Mesendoderm (in vitro differentiated cells): Measurements from ENCODE around the gene GGNBP2.

Experiments used
- DNase-seq: peaks from one replicate; pipeline ENCODE4 v3.0.0; 2013
- H2AK5ac ChIP-seq: 2 replicates; pipeline ENCODE4 v1.6.1; 2013; ENCODE audit warnings: low read length, inconsistent platforms
- H2BK120ac ChIP-seq: 2 replicates; pipeline ENCODE4 v1.6.1; 2013; ENCODE audit warnings: low read depth, mild to moderate bottlenecking, low read length, moderate library complexity, mixed read lengths
- H2BK15ac ChIP-seq: replicated peaks from 2 replicates; pipeline ENCODE4 v1.6.1; 2013; ENCODE audit warnings: low read depth, mild to moderate bottlenecking, moderate library complexity
- H2BK5ac ChIP-seq: 2 replicates; pipeline ENCODE4 v1.6.1; 2013; ENCODE audit warnings: low read length, inconsistent platforms
- H3K18ac ChIP-seq: 2 replicates; pipeline ENCODE4 v1.6.1; 2013; ENCODE audit warnings: mild to moderate bottlenecking, low read length, mixed read lengths
- H3K23ac ChIP-seq: one replicate; pipeline ENCODE4 v1.6.1; 2013; ENCODE audit warnings: low read length
- H3K27ac ChIP-seq: 2 replicates; pipeline ENCODE4 v1.5.1; 2013; ENCODE audit warnings: low read depth, mild to moderate bottlenecking, inconsistent platforms, low read length, moderate library complexity
- H3K27me3 ChIP-seq: 2 replicates; pipeline ENCODE4 v1.6.1; 2013; ENCODE audit warnings: low read length, control low read depth, mild to moderate bottlenecking, inconsistent platforms; ENCODE audit not compliant: insufficient read depth, poor library complexity
- H3K36me3 ChIP-seq: 2 replicates; pipeline ENCODE4 v1.6.1; 2013; ENCODE audit warnings: low read length, inconsistent platforms; ENCODE audit not compliant: control insufficient read depth, insufficient read depth
- H3K4ac ChIP-seq: one replicate; pipeline ENCODE4 v1.6.1; 2013; ENCODE audit warnings: low read depth, mild to moderate bottlenecking, low read length, moderate library complexity
- H3K4me1 ChIP-seq: 2 replicates; pipeline ENCODE4 v1.6.1; 2013; ENCODE audit warnings: low read depth, low read length, inconsistent platforms; ENCODE audit not compliant: control insufficient read depth
- H3K4me2 ChIP-seq: 2 replicates; pipeline ENCODE4 v1.6.1; 2013; ENCODE audit warnings: low read length
- H3K4me3 ChIP-seq: 2 replicates; pipeline ENCODE4 v1.5.1; 2013; ENCODE audit warnings: mild to moderate bottlenecking, low read length
- H3K56ac ChIP-seq: one replicate; pipeline ENCODE4 v1.6.1; 2013; ENCODE audit warnings: low read length
- H3K79me1 ChIP-seq: 2 replicates; pipeline ENCODE4 v1.6.1; 2013; ENCODE audit warnings: low read length, inconsistent platforms
- H3K79me2 ChIP-seq: 2 replicates; pipeline ENCODE4 v1.6.1; 2013; ENCODE audit warnings: mild to moderate bottlenecking, low read length; ENCODE audit not compliant: control insufficient read depth, insufficient read depth
- H3K9ac ChIP-seq: 2 replicates; pipeline ENCODE4 v1.6.1; 2013; ENCODE audit warnings: low read length, inconsistent platforms
- H4K5ac ChIP-seq: one replicate; pipeline ENCODE4 v1.6.1; 2013; ENCODE audit warnings: low read length
- H4K8ac ChIP-seq: one replicate; pipeline ENCODE4 v1.6.1; 2013; ENCODE audit warnings: low read depth, mild to moderate bottlenecking, control low read depth, low read length, moderate library complexity
- WGBS: extraction: QIAGEN DNeasy Blood & Tissue Kit; methylation state at CpG from one replicate; pipeline ENCODE4 v1.1.7; 2013; ENCODE audit warnings: low lambda C conversion rate, missing lambda C conversion rate; ENCODE audit not compliant: insufficient coverage; ENCODE audit errors: extremely low coverage; 5-methylcytosine and 5-hydroxymethylcytosine counted together

GGNBP2 gene

DNA sequence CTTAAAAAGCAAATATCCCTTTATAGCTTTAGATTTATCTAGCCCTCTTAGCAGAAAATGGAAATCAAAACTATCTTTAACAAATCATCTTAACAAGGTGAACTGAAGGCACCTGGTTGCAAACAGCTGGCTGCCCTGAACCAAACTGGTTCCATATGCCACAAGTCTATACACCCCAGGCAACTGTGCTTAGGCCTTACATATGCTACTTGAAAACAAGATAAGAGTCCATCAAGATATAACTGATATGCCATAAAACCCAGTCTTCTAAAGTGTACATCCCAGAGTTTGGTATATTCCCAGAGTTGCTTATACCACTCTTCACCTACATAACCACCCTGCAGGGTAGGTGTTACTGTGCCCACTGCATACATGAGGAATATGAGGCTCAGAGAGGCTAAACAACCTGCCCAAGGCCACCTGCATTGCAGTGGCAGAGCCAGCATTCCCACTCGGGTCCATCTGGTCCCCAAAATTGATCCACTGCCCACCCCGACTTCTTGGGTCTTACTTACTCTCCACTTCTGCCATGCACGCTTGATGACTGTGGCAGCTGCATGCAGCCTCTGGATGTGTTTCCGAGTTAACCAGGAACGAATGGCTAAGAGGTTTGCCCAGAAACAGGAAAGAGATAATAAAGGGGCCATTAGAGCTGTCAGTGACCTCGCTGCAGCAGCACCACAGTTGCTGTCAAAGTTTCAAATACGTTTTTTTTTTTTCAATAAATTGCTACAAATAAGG lies 46.0 kb upstream of the GGNBP2 start:
- Histone ChIP-seq H3K27ac (no peak overlapping the region), H3K79me2 (no peaks in the 10 kb centered on the region), H2BK5ac (no peak overlapping the region), H3K18ac (no peak overlapping the region), H3K56ac (no peak overlapping the region), H2AK5ac (no peak overlapping the region), H3K4me3 (no peak overlapping the region), H3K23ac (no peak overlapping the region), H4K8ac (no peak overlapping the region), H3K9ac (no peak overlapping the region), H2BK15ac (no peak overlapping the region), H3K79me1 (no peaks in the 10 kb centered on the region), H3K4ac (no peak overlapping the region), H3K27me3 (no peaks in the 10 kb centered on the region), H3K36me3 (peaks cover 20% of the 10 kb centered on the region), H3K4me2 (no peak overlapping the region), H4K5ac (no peak overlapping the region), H3K4me1 (no peaks in the 10 kb centered on the region), H2BK120ac (no peak overlapping the region)
- DNase-seq: no peak
- no CpG with 5 or more reads among the region's 7 CpGs for WGBS

DNA sequence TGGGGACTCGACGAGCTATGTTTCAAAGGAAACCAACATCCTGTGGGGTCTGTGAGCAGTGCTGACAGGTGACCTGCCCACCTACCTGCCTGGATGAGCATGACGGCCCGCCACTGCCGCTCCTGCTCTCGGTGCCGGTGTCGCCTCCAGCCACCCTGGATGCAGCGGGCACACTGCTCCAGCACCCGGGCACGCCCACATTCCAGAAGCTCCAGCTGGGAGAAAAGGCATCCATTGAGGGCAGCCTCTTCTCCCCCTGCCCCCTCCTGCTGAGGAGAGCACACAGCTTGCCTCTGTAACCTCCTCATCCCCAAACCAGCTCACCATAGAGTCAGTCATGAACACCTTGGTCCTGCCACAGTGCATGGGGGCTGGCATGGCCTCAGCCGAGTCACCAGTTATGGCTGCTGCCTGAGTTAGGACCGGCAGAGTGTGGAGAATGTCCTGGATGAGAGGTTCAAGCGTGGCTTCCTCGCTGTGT lies 43.9 kb upstream of the GGNBP2 start:
- Histone ChIP-seq H2AK5ac (no peak overlapping the region), H3K4me1 (no peaks in the 10 kb centered on the region), H3K4me2 (no peak overlapping the region), H2BK5ac (no peak overlapping the region), H3K4me3 (no peak overlapping the region), H3K4ac (no peak overlapping the region), H3K23ac (no peak overlapping the region), H3K36me3 (peaks cover 24% of the 10 kb centered on the region), H3K27ac (no peak overlapping the region), H3K79me1 (no peaks in the 10 kb centered on the region), H4K5ac (no peak overlapping the region), H3K27me3 (no peaks in the 10 kb centered on the region), H3K56ac (no peak overlapping the region), H3K79me2 (no peaks in the 10 kb centered on the region), H3K9ac (no peak overlapping the region), H2BK15ac (no peak overlapping the region), H2BK120ac (no peak overlapping the region), H3K18ac (no peak overlapping the region), H4K8ac (no peak overlapping the region)
- no peak for DNase-seq
- WGBS: no CpG with 5 or more reads among the region's 15 CpGs

DNA sequence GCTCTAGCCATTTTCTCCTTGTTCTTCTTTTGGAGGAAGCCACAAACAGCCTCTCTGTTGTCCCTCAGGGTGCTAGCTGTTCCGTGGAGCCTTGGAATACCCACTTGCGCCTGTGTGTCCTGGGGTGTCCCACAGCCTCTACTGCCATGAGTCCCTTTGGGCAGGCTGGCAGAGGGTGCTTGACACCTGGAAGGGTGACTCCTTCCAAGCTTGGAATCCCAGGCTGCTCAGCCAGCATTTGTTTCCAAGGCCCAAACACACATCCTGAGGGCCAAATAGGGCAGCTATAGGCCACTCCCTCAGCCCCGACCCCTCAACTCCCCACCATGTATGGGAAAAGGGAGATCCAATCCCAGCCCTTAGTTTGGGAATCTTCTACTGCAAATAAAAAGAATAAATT lies 43.4 kb upstream of the GGNBP2 start:
- peaks cover 28% of the 10 kb centered on the region for H3K36me3 ChIP-seq

GRCh38 chr17:36501963-36502362 lies 42.8 kb upstream of the GGNBP2 start:
- Histone ChIP-seq H3K4me2 (no peak overlapping the region), H2AK5ac (no peak overlapping the region), H3K4ac (no peak overlapping the region), H3K4me1 (no peaks in the 10 kb centered on the region), H3K27ac (no peak overlapping the region), H3K9ac (no peak overlapping the region), H3K56ac (no peak overlapping the region), H3K36me3 (peaks cover 33% of the 10 kb centered on the region), H2BK120ac (no peak overlapping the region), H3K4me3 (no peak overlapping the region), H3K79me2 (no peaks in the 10 kb centered on the region), H3K27me3 (no peaks in the 10 kb centered on the region), H3K79me1 (no peaks in the 10 kb centered on the region), H3K23ac (no peak overlapping the region), H4K8ac (no peak overlapping the region), H2BK15ac (no peak overlapping the region), H4K5ac (no peak overlapping the region), H3K18ac (no peak overlapping the region), H2BK5ac (no peak overlapping the region)
- WGBS: no CpG with 5 or more reads among the region's 6 CpGs
- DNase-seq: no peak

More for the DNA sequence above, 43.4 kb upstream of the GGNBP2 start:
- H3K27ac ChIP-seq: no peak overlapping the region
- no peak overlapping the region for H3K4ac ChIP-seq
- H3K27me3 ChIP-seq: no peaks in the 10 kb centered on the region
- WGBS: no CpG with 5 or more reads among the region's 3 CpGs
- H2AK5ac ChIP-seq: no peak overlapping the region
- H3K18ac ChIP-seq: no peak overlapping the region
- no peak overlapping the region for H3K56ac ChIP-seq
- H3K4me1 ChIP-seq: no peaks in the 10 kb centered on the region
- no peak overlapping the region for H3K23ac ChIP-seq
- no peak for DNase-seq
- no peak overlapping the region for H3K9ac ChIP-seq
- H3K4me2 ChIP-seq: no peak overlapping the region
- no peak overlapping the region for H3K4me3 ChIP-seq
- no peak overlapping the region for H2BK15ac ChIP-seq
- no peaks in the 10 kb centered on the region for H3K79me1 ChIP-seq
- H2BK120ac ChIP-seq: no peak overlapping the region
- H4K8ac ChIP-seq: no peak overlapping the region
- H3K79me2 ChIP-seq: no peaks in the 10 kb centered on the region
- H2BK5ac ChIP-seq: no peak overlapping the region
- no peak overlapping the region for H4K5ac ChIP-seq

- no peak overlapping the region for H2BK5ac ChIP-seq
- no CpG with 5 or more reads among the region's 7 CpGs for WGBS
- H2AK5ac ChIP-seq: no peak overlapping the region
- no peak overlapping the region for H2BK15ac ChIP-seq
- H3K27ac ChIP-seq: no peak overlapping the region
- H2BK120ac ChIP-seq: no peak overlapping the region
- H3K4me2 ChIP-seq: no peak overlapping the region
- no peaks in the 10 kb centered on the region for H3K79me1 ChIP-seq
- no peak overlapping the region for H4K8ac ChIP-seq
- H3K4ac ChIP-seq: no peak overlapping the region
- H3K4me3 ChIP-seq: no peak overlapping the region
- H3K9ac ChIP-seq: no peak overlapping the region
- no peak overlapping the region for H3K56ac ChIP-seq
- no peaks in the 10 kb centered on the region for H3K4me1 ChIP-seq
- H3K79me2 ChIP-seq: no peaks in the 10 kb centered on the region
- no peak overlapping the region for H3K18ac ChIP-seq
- no peak overlapping the region for H3K23ac ChIP-seq
- DNase-seq: no peak
- peaks cover 31% of the 10 kb centered on the region for H3K36me3 ChIP-seq
- H4K5ac ChIP-seq: no peak overlapping the region
- H3K27me3 ChIP-seq: no peaks in the 10 kb centered on the region
Observed at GRCh38 chr17:36503456-36504155, 41.1 kb upstream of the GGNBP2 start.
